Measurements from ENCODE around the gene TPP2.

The TPP2 gene

GRCh38 chr13:102694937-102695336 is 98.2 kb downstream of the TPP2 start, which contains the start of gene METTL21C:
Gene METTL21C, minus strand, starts transcription at chr13:102695044. Its CDS starts 546 bp downstream, at chr13:102694498.
- no peak for DNase-seq (ENCODE audit: low read depth)
- H3K4me3 ChIP-seq (ENCODE audit: low read length), result no peak within 1 kb of the TSS
- TF ChIP-seq, protein P1, sequence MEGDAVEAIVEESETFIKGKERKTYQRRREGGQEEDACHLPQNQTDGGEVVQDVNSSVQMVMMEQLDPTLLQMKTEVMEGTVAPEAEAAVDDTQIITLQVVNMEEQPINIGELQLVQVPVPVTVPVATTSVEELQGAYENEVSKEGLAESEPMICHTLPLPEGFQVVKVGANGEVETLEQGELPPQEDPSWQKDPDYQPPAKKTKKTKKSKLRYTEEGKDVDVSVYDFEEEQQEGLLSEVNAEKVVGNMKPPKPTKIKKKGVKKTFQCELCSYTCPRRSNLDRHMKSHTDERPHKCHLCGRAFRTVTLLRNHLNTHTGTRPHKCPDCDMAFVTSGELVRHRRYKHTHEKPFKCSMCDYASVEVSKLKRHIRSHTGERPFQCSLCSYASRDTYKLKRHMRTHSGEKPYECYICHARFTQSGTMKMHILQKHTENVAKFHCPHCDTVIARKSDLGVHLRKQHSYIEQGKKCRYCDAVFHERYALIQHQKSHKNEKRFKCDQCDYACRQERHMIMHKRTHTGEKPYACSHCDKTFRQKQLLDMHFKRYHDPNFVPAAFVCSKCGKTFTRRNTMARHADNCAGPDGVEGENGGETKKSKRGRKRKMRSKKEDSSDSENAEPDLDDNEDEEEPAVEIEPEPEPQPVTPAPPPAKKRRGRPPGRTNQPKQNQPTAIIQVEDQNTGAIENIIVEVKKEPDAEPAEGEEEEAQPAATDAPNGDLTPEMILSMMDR (conservative IDR thresholded peaks at IDR 0.05; ENCODE audit: low read depth, low read length), result no peak

GRCh38 chr13:102696465-102696864 is 99.7 kb downstream of the TPP2 start:
- TF ChIP-seq, protein P1 (conservative IDR thresholded peaks at IDR 0.05; ENCODE audit: low read depth, low read length), result no peak
- DNase-seq (ENCODE audit: low read depth), result no peak
- no peak overlapping the region for H3K4me3 ChIP-seq (ENCODE audit: low read length)

- TF ChIP-seq, protein P1 (conservative IDR thresholded peaks at IDR 0.05; ENCODE audit: low read depth, low read length), result no peak
- H3K4me3 ChIP-seq (ENCODE audit: low read length), result no peak overlapping the region
- DNase-seq (ENCODE audit: low read depth), result no peak
These were observed 100.5 kb downstream of the TPP2 start for GRCh38 chr13:102697264-102697663.

GRCh38 chr13:102697929-102698648 is 101.3 kb downstream of the TPP2 start:
- TF ChIP-seq, protein P1 (conservative IDR thresholded peaks at IDR 0.05; ENCODE audit: low read depth, low read length), result no peak
- DNase-seq (ENCODE audit: low read depth), result no peak
- no peak overlapping the region for H3K4me3 ChIP-seq (ENCODE audit: low read length)

DNA sequence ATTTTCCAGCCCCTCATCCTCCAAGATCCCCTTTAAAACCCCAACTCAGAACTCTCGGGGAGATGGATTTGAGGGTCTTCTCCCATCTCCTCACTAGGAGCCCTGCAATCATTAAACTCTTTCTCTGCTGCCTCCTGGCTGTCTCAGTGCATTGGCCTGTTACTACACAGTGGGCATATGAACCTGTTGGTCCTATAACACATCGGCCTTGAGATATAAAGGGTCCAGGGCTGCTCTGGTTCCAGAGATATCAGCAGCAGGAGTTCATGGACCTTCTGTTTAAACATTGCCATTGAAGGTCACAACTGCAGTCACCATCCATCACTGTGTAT is 101.8 kb downstream of the TPP2 start:
- TF ChIP-seq, protein P1 (conservative IDR thresholded peaks at IDR 0.05; ENCODE audit: low read depth, low read length), result no peak

DNA sequence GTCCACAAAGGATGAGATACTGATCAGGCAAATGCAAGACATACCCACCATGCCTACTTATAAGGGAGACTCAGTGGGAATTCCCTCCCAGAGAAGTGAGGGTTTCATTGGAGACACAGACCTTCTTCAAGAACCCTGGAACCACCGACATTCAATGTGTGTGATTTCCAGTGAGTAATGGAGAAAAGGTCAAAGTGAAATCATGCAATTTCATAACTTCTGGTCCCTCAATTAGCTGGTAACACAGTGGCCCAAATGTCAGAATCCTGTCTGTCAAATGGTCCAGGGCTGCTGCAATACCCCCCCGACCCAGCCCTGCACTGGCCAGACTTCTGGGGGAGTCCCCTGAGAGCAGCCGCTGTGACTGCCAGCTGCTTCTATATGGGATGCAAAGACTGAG is 102.7 kb downstream of the TPP2 start:
- no peak for DNase-seq (ENCODE audit: low read depth)
- TF ChIP-seq, protein P1 (conservative IDR thresholded peaks at IDR 0.05; ENCODE audit: low read depth, low read length), result no peak
- H3K4me3 ChIP-seq (ENCODE audit: low read length), result no peak overlapping the region

More for the DNA sequence above, 101.8 kb downstream of the TPP2 start:
- DNase-seq (ENCODE audit: low read depth), result no peak
- H3K4me3 ChIP-seq (ENCODE audit: low read length), result no peak overlapping the region

Data from retinal pigment epithelial cell (primary cell).